ENCODE results near the gene NOL12.
"Not testable (repeated sequence)": the region's sequence is repeated elsewhere in the genome, so short reads cannot be mapped to it uniquely, and the experiment has no call there.

NOL12 gene

DNA sequence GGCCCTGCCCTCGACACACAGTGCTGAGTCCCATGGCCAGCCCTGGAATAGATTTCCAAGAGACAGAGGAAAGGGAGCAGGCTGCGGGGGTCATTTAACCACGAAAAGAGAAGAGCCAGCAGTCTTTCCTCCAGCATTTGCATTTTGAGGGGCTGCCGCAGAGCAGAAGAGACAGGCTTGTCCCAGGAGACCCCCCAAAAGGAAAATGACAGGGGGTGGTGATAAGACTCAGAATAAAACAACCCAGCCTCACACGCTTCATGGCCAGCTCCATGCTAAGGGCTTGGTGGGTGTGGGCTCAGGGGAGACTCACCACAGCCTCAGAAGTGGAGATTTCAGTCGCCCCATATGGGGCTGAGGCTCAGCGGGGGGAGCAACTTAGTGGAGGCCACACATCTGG, 27.6 kb downstream of the NOL12 start:
- no peak for DNase-seq (ENCODE audit: low read depth in 2 of 2)

DNA sequence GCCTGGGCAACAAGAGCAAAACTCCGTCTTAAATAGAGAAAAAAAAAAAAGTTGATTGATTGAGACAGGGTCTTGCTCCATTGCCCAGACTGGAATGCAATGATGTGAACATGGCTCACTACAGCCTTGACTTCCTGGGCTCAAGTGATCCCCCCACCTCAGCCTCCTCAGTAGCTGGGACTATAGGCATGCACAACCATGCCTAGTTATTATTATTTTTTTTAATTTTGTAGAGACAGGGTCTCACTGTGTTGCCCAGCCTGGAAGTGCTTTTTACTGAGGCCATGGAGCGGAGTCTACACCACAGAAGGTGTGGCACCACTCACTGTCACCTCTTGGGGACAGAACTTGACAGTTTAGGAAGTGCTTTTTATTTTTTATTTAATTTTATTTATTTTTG, 28.5 kb downstream of the NOL12 start:
- DNase-seq (ENCODE audit: low read depth in 2 of 2): no peak

DNA sequence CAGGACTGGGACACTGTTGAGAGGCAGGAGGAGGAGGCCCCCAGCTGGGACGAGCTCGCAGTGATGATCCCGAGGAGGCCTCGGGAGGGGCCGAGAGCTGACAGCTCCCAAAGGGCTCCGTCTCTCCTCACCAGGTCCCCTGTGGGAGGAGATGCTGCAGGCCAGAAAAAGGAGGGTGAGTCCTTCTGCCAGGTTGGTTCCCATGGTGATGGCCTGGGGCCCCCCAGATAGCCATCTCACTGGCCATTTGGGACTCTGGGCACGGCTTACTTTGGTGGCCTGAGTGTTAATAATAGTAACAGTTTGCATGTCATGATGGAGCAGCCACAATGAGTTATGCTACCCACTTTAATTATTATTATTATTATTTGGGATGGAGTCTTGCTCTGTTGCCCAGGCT, 29.6 kb downstream of the NOL12 start:
- DNase-seq (ENCODE audit: low read depth in 2 of 2): no peak

DNA sequence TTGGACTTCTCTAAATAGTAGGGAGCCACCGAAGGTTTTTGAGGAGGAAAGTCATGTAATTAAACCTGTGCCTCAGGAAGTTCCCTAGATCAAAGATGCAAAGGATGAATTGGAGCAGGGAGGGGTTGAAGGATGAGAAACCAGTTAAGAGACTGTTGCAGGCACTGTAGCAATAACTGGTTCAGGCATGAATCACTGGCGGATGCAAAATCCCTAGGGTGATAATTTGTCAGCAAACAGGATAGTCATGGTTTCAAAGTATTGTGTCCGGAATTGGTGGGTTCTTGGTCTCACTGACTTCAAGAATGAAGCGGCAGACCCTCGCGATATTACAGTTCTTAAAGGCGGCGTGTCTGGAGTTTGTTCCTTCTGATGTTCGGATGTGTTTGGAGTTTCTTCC, 30.6 kb downstream of the NOL12 start:
- no peak for DNase-seq (ENCODE audit: low read depth in 2 of 2)

DNA sequence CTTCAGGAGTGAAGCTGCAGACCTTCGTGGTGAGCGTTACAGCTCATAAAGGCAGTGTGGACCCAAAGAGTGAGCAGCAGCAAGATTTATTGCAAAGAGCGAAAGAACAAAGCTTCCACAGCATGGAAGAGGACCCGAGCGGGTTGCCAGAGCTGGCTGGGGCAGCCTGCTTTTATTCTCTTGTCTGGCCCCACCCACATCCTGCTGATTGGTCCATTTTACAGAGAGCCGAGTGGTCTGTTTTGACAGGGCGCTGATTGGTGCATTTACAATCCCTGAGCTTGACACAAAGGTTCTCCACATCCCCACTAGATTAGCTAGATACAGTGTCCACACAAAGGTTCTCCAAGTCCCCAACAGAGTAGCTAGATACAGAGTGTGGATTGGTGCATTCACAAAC, 31.1 kb downstream of the NOL12 start:
- not testable (repeated sequence) for DNase-seq (ENCODE audit: low read depth in 2 of 2)

DNA sequence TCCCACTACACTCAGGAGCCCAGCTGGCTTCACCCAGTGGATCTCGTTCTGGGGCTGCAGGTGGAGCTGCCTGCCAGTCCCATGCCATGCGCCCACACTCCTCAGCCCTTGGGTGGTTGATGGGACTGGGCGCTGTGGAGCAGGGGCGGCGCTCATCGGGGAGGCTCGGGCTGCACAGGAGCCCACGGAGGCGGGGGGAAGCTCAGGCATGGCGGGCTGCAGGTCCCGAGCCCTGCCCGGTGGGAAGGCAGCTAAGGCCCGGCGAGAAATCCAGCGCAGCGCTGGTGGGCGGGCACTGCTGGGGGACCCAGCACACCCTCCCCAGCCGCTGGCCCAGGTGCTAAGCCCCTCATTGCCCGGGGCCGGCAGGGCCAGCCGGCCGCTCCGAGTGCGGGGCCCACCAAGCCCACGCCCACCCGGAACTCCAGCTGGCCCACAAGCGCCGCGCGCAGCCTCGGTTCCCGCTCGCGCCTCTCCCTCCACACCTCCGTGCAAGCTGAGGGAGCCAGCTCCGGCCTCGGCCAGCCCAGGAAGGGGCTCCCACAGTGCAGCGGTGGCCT, 31.7 kb downstream of the NOL12 start:
- DNase-seq (ENCODE audit: low read depth in 2 of 2): not testable (repeated sequence)

DNA sequence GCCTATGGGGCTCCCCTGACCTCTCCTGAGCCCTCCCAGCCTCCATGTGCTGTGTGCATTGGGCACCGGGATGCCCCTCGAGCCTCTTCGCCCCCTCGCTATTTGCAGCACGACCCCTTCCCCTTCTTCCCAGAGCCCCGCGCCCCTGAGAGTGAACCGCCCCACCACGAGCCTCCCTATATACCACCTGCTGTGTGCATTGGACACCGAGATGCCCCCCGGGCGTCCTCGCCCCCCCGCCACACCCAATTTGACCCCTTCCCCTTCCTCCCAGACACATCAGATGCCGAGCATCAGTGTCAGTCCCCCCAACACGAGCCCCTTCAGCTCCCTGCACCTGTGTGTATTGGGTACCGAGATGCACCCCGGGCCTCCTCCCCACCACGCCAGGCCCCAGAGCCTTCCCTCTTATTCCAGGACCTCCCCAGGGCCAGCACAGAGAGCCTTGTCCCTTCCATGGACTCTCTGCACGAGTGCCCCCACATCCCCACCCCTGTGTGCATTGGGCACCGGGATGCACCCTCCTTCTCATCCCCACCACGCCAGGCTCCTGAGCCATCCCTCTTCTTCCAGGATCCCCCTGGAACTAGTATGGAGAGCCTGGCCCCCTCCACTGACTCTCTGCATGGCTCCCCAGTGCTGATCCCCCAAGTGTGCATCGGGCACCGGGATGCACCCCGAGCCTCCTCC, 39.6 kb downstream of the NOL12 start:
- no peak for DNase-seq (ENCODE audit: low read depth in 2 of 2)

DNA sequence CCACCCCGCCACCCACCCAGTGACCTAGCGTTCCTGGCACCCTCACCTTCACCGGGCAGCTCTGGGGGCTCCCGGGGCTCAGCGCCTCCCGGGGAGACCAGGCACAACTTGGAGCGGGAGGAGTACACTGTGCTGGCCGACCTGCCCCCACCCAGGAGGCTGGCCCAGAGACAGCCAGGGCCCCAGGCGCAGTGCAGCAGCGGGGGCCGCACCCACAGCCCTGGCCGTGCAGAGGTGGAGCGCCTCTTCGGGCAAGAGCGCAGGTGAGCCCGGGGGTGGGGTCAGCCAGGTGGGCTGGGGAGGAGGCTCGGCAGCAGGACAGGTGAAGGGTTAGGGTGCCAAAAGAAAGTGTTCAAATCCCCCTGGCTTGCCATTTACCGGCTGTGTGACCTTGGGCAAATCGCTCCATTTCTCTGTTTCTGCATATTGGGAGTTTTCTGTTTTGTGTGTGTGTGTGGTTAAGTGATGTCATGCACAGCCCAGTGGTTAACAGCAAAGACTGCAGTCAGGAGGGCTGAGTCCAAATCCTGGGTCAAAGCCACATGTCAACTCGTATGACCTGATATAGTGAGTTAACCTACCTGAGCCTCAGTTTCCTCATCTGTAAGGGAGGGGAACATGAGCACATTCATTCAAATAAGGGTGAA, 40.2 kb downstream of the NOL12 start:
- no peak for DNase-seq (ENCODE audit: low read depth in 2 of 2)

DNA sequence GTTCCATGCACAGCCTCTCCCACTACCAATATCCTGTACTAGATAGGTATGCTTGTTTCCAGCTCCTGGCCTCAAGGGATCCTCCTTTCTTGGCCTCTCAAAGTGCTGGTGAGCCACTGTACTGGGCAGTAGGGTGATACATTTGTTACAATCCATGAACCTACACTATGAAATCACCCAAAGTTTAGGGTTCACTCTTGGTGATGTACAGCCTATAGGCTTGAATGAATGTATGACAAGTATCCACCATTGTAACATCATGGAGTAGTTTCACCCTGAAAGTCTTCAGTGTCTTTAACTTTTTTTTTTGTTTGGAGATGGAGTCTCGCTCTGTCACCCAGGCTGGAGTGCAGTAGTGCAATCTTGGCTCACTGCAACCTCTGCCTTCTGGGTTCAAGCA, 42.5 kb downstream of the NOL12 start:
- DNase-seq (ENCODE audit: low read depth in 2 of 2): no peak

DNA sequence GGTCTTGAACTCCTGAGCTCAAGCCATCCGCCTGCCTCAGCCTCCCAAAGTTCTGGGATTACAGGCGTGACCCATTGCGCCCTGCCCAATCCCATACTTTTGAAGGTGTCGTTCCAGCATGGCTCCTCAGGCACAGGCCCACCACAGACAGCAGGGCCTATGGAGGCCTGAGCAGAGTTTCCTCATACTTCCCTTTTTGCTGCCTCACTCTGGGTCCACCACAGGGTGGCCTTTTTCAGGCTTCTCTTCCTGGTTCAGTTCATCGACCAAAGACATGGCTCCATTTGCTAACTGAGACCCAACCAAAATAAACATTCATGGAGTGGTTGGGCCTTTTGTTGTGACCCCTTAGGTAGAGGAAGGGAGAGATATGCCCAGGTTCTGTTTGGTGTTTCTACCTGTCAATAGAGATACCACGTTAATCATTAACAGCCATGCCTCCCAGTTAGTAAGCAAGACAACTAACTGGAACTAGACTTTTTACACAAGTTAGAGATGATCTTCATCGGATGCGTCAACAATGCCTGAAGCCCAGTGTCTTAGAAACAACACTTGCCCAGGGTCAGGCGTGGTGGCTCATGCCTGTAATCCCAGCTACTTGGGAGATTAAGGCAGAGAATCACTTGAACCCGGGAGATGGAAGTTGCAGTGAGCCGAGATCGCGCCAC, 45.8 kb downstream of the NOL12 start:
- DNase-seq (ENCODE audit: low read depth in 2 of 2): no peak

DNA sequence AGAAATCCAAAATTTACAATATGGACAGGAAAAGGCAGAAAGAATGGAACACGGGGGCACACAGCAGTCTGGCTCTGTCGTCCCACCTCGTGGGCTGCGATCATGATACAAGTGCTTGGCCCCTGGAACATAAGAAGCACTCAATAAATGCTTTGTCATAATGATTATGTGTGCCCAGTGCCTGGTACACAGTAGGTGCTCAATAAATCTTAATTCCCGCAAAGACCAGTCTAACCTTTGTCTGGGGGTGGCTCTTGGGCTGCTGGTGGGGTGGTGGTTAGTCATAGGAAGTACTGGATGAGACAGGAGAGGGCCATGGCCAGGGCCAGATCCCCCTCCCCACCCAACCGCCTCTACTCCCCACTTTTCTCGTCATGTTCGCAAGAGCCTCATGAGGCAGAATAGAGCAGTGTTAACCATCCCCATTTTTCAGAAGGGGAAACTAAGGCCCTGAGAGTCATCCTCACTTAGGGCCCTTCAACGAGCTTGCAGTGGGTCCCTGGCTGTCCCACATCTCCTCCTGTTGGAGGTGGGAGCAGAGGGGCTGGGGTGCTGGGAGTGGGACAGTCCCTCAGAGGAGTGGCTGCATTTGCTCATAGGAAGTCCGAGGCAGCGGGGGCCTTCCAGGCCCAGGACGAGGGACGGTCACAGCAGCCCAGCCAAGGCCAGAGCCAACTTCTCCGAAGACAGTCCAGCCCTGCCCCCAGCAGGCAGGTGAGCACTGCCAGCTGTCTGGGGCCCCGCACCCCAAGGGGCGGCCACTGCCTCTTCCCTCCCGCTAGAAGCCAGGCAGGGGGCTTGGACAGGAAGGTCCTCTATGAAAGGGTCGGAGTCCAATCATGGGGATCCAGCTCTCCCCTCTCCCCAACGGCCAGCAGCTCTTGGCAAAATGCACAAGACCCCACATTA, 46.8 kb downstream of the NOL12 start:
- no peak for DNase-seq (ENCODE audit: low read depth in 2 of 2)

DNA sequence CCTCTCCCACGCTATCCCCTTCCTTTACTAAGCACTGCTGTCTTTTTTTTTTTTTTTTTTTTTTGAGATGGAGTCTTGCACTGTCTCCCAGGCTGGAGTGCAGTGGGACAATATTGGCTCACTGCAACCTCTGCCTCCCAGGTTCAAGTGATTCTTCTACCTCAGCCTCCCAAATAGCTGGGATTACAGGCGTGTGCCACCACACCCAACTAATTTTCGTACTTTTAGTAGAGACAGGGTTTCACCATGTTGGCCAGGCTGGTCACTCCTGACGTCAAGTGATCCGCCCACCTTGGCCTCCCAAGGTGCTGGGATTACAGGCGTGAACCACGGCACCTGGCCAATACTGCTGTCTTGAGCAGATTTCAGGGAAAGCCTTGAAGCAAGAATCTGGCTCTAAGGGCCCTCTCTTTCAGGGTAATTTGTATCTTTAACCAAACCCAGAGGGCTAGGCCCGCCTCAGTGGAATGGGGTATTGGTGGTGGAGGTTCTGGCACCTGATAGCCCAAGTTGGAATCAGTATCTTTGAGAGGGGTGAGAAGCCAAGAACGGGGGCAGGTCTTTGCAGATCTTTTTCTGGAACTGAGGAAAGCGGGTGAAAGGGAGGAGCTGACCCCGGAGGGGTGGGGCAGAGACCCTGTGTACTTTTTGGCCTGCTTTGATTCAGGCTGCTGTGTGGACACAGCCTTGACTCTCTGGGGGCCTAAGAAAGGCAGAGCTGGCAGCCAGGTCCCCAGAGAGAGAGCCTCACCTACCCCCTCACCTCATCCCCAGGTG, 47.7 kb downstream of the NOL12 start:
- no peak for DNase-seq (ENCODE audit: low read depth in 2 of 2)

DNA sequence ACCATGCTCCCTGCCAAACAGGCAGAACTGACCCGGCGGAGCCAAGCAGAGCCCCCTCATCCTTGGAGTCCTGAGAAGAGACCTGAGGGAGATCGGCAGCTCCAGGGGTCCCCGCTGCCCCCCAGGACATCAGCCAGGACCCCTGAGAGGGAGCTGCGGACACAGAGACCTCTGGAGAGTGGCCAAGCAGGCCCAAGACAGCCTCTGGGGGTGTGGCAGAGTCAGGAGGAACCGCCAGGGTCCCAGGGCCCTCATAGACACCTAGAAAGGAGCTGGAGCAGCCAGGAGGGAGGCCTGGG, 48.2 kb downstream of the NOL12 start:
- no peak for DNase-seq (ENCODE audit: low read depth in 2 of 2)

DNA sequence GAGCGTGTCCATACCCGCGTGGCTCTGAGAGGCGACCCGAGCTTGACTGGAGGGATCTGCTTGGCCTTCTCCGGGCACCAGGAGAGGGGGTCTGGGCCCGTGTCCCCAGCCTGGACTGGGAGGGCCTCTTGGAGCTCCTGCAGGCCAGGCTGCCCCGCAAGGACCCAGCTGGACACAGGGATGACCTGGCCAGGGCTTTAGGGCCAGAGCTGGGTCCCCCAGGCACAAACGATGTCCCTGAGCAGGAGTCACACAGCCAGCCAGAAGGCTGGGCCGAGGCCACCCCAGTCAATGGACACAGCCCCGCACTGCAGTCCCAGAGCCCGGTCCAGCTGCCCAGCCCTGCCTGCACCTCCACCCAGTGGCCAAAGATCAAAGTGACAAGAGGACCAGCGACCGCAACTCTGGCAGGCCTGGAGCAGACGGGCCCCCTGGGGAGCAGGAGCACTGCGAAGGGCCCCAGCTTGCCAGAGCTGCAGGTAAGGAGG, 48.9 kb downstream of the NOL12 start:
- no peak for DNase-seq (ENCODE audit: low read depth in 2 of 2)

DNA sequence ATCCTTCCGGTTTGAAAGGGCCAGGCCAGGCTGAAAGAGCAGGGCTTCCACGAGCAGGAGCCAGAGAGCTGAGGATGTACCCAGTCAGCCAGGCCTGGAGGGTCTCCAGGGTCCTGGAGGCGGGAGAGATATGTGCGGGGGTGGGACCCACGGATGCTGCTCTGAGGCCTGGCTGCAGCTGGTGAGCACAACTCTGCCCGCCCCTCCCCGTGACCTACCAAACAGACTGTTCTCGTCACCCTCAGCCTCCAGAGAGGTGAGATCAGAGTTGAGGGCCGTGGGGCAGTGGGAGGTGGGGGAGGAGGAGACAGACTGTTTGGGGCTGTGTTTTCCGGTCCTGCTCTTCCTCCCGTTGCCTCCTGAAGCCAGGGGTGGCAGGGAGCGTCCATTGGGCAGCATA, 52.9 kb downstream of the NOL12 start:
- DNase-seq (ENCODE audit: low read depth in 2 of 2): no peak

DNA sequence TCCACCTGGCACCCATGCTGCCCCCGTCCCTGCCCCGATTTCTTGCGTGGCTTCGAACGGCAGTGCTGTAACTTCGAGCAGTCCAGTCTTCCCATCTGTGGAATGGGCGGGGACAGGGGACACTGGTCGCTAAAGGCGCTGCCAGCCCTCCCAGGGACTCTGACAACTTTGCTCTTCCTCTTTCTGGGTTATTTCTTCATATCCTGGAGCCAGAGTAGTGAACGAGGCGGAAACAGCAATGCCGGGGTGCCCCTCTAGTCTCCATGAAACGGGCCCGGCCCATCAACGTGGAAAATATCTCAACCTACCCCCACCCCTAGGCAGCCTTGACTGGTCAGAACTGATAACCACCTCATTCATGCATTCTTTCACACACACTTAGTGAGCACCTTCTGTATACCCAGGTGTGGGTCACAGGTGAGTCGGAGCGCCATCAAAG, 53.5 kb downstream of the NOL12 start:
- DNase-seq (ENCODE audit: low read depth in 2 of 2): no peak

DNA sequence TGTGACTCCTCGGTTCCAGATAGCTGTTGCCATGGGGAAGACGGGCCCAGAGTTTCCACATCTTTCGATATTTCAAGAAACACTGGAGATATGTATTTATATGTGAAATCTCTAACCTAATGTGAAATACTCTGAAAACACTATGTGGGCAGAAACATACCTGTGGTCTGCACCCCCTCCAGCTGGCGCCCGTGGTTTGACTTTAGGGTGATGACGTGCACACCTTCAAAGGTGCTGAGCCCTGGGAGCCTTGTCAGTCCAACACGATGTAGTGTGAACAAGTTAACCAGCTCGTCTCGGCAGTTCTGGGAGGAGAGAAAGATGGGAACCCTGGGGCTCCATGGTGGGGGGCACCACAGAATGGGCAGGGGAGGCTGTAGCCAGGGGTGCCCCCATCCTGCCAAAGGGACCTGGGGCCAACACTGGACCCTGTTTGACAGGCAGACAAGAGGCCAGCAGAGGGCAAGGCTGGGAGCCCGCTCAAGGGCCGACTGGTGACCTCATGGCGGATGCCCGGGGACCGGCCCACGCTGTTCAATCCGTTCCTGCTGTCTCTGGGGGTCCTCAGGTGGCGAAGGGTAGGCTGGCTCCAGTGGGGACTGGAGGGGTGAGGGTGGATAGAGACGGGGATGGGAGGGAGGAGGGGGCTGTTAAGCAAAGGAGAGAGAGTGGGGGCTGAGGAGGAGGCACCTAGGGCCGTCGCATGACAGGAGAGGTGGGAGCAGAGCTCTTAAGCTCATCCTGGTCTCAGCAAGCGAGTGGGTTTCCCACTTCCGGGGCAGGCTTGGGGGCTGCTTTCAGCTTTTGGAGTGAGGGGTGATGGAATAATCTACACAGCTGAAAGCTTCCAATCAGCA, 54.5 kb downstream of the NOL12 start:
- DNase-seq (ENCODE audit: low read depth in 2 of 2): no peak

DNA sequence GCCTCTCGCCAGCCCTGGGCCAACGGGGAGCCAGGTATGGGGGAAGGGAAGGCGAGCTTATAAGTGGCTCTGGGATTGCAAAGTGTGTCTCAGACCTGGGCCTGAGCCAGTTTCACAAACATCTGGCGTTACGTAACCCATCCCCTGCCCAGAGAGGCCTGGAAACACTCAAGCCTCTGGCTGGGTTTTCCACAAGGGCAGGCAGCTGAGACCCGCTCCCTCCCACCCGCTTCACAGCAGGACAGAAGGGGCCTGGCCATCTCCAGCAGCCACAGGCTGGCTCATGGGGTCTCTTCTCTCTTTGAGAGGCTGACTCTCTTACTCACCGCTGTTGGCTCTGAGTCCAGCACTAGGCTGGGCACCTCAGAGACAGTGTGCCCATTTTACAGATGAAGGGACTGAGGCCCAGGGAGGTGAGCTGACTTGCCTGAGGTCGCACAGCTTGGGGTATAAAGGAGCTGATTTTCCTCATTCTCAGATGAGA, 55.2 kb downstream of the NOL12 start:
- no peak for DNase-seq (ENCODE audit: low read depth in 2 of 2)

DNA sequence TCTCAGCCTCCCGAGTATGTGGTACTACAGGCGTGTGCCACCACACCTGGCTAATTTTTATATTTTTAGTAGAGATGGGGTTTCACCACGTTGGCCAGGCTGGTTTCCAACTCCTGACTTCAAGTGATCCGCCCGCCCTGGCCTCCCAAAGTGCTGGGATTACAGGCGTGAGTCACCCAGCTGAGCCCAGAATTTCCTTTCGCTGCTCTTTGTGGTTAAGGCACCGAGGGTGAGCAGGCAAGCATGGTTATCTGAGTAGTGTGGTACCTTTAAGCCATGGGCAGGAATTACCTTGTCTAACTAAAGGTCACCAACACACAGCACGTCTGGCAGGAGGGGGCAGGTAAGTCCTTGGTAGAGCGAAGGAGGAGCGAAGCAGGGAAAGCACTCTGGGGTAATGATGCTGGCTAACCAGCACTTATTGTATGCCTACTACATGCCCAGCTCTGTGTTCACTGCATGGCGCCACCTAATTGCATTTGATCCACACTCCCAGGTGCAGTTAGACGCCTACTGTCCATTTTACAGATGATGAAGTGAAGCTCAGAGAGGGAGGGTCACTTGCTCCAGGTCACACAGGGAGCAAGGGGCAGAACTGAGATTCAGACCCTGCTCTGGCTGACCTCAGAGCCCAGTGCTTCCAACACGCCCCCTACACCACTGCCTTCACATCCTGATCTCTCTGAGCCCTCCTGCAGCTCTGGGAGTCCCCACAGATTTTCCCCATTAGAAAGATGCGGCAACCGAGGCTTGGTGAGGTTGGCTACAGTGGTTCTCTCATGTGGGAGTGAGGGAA, 56.4 kb downstream of the NOL12 start:
- DNase-seq (ENCODE audit: low read depth in 2 of 2): no peak
